Activated naive CD4-positive, alpha-beta T cell treated with Interleukin-2 at 50 U/mL for 16 hours (primary cell): ENCODE data around the gene COPB2.
"Not testable (repeated sequence)": the region's sequence is repeated elsewhere in the genome, so short reads cannot be mapped to it uniquely, and the experiment has no call there.

Source experiments
- DNase-seq: peaks from one replicate; pipeline ENCODE4 v3.0.0-alpha.2; 2020

The COPB2 gene

GRCh38 chr3:139389552-139390368 lies at the start of gene COPB2:
TSS of gene COPB2 (minus strand) at chr3:139389647. CDS start at chr3:139389550, 97 bp downstream.
- peak; percentile 97 for DNase-seq

- DNase-seq, result no peak
Observed at GRCh38 chr3:139434764-139435307, 45.4 kb upstream of the COPB2 start.

- DNase-seq, result no peak
Observed at GRCh38 chr3:139434228-139434627, 44.8 kb upstream of the COPB2 start.

- DNase-seq, result no peak
Observed at GRCh38 chr3:139433089-139433488, 43.6 kb upstream of the COPB2 start.

GRCh38 chr3:139430493-139430892 lies 41.0 kb upstream of the COPB2 start:
- no peak for DNase-seq

- DNase-seq, result no peak
Observed at GRCh38 chr3:139427283-139428060, 38.0 kb upstream of the COPB2 start.

GRCh38 chr3:139425745-139426400 lies 36.4 kb upstream of the COPB2 start:
- no peak for DNase-seq

- DNase-seq, result no peak
Observed at GRCh38 chr3:139423232-139423631, 33.8 kb upstream of the COPB2 start.

GRCh38 chr3:139421460-139421859 lies 32.0 kb upstream of the COPB2 start:
- DNase-seq, result no peak

GRCh38 chr3:139421040-139421439 lies 31.6 kb upstream of the COPB2 start:
- no peak for DNase-seq

GRCh38 chr3:139418144-139418543 lies 28.7 kb upstream of the COPB2 start:
- no peak for DNase-seq

GRCh38 chr3:139416275-139416674 lies 26.8 kb upstream of the COPB2 start:
- DNase-seq, result no peak

GRCh38 chr3:139414608-139415224 lies 25.3 kb upstream of the COPB2 start:
- DNase-seq, result no peak

GRCh38 chr3:139412891-139413290 lies 23.4 kb upstream of the COPB2 start:
- not testable (repeated sequence) for DNase-seq

GRCh38 chr3:139401155-139401554 lies 11.7 kb upstream of the COPB2 start:
- not testable (repeated sequence) for DNase-seq

- no peak for DNase-seq
Observed at GRCh38 chr3:139396707-139397106, 7.3 kb upstream of the COPB2 start.

GRCh38 chr3:139394116-139394515 lies 4.7 kb upstream of the COPB2 start:
- no peak for DNase-seq

- no peak for DNase-seq
Observed at GRCh38 chr3:139388821-139389551, 461 bp downstream of the COPB2 start.

- DNase-seq, result no peak
Observed at GRCh38 chr3:139388077-139388476, 1.4 kb downstream of the COPB2 start.

- not testable (repeated sequence) for DNase-seq
Observed at GRCh38 chr3:139382291-139382690, 7.2 kb downstream of the COPB2 start.

GRCh38 chr3:139380575-139380974 lies 8.9 kb downstream of the COPB2 start:
- no peak for DNase-seq
